ENCODE results near the gene SELENON. TPM values are rescaled to one million over a fixed set of nuclear protein-coding genes. Genes with fewer than 3 reads are reported as not detected.

SELENON gene
- total RNA-seq, 6 experiments from 2014 or later, result 11.9 to 21.8 (median 17.8) TPM

DNA sequence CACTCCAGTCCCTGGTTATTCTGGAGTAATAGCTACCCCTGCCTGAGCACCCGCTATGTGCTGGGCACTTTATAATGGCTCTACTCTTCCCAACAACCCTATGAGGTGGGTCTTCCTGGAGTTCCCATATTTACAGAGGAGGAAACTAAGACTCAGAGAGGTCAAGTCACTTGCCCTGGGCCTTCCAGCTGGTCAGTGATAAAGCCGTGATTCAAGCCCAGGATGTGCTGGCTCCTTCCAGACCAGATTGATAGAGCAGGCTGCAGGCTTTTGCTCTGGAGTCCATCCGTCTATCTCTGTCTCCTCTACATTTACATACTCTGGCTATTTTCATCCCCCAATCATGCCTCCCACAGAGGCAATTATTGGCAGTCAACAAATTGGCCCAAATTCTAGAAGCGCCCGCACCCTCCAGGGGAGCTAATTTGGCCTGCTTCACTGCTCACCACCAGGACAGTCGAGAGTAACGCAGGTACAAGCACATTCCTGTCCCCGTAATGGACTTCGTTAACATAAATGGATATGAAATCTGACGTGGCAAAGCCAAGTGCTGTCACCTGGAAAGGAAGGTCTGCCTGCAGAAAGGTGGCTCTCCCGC, 39.8 kb upstream of the SELENON start:
- Histone ChIP-seq H3K36me3 (peaks cover 0 to 4% (median 0%) of the 10 kb centered on the region in 4 donors), H3K27ac (no peak overlapping the region), H3K4me3 (no peak overlapping the region), H3K27me3 (no peaks in the 10 kb centered on the region), H3K9me3 (no peaks in the 10 kb centered on the region), H3K4me1 (no peaks in the 10 kb centered on the region)
- DNase-seq (no peak), ATAC-seq (peak; percentile 48 to 68 (median 61))
- intact Hi-C loops (cut with DNase I), result no loop called here
- WGBS (ENCODE audit: insufficient coverage, low coverage, low lambda C conversion rate, missing lambda C conversion rate), result 89% methylated on average over 7 of the region's 11 CpGs
- TF ChIP-seq CTCF (IDR thresholded peaks at IDR 0.05), result no peak
- no peak for TF ChIP-seq POLR2A (IDR thresholded peaks at IDR 0.05)

DNA sequence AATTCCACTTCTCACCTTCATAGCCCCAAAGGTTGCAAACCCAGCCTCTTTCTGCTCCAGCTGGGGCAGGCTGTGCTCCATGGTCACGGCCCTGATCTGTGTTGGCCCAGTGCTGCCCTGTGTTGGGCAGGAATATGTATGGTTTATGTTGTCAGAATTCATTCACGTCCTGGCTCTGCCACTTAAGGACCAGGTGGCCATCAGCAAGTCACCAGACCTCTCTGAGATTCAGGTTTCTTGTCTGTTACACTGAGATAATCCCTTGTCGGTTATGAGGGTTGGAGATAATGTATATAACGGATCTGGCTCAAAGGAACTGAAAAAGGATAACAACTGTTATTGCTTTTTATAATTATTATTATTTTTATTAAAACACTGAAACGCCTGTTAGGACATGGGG, 39.1 kb upstream of the SELENON start:
- H3K27ac ChIP-seq, result no peak overlapping the region
- TF ChIP-seq POLR2A (IDR thresholded peaks at IDR 0.05) (no peak), CTCF (IDR thresholded peaks at IDR 0.05) (no peak)
- ATAC-seq (no peak), DNase-seq (no peak)
- WGBS (ENCODE audit: insufficient coverage, low coverage, low lambda C conversion rate, missing lambda C conversion rate), result 57% methylated on average over 4 of the region's 5 CpGs
- no peak overlapping the region for H3K4me3 ChIP-seq
- no peaks in the 10 kb centered on the region for H3K36me3 ChIP-seq
- intact Hi-C loops (cut with DNase I), result no loop called here
- H3K9me3 ChIP-seq, result no peaks in the 10 kb centered on the region
- no peaks in the 10 kb centered on the region for H3K27me3 ChIP-seq
- no peaks in the 10 kb centered on the region for H3K4me1 ChIP-seq

GRCh38 chr1:25763493-25763892, 36.5 kb upstream of the SELENON start:
- no peaks in the 10 kb centered on the region for H3K36me3 ChIP-seq
- no peaks in the 10 kb centered on the region for H3K27me3 ChIP-seq
- no peak for ATAC-seq
- intact Hi-C loops (cut with DNase I), result no loop called here
- TF ChIP-seq POLR2A (IDR thresholded peaks at IDR 0.05) (no peak), CTCF (IDR thresholded peaks at IDR 0.05) (no peak)
- H3K4me1 ChIP-seq, result peaks cover 0 to 9% (median 3%) of the 10 kb centered on the region in 4 donors
- 95% methylated on average over 5 of the region's 10 CpGs for WGBS (ENCODE audit: insufficient coverage, low coverage, low lambda C conversion rate, missing lambda C conversion rate)
- no peak overlapping the region for H3K4me3 ChIP-seq
- H3K9me3 ChIP-seq, result no peaks in the 10 kb centered on the region
- no peak overlapping the region for H3K27ac ChIP-seq
- DNase-seq, result no peak

- peaks cover 0 to 9% (median 3%) of the 10 kb centered on the region in 4 donors for H3K4me1 ChIP-seq
- intact Hi-C loops (cut with DNase I), result no loop called here
- H3K27me3 ChIP-seq, result no peaks in the 10 kb centered on the region
- TF ChIP-seq CTCF (IDR thresholded peaks at IDR 0.05) (no peak), POLR2A (IDR thresholded peaks at IDR 0.05) (no peak)
- no peak overlapping the region for H3K27ac ChIP-seq
- WGBS (ENCODE audit: insufficient coverage, low coverage, low lambda C conversion rate, missing lambda C conversion rate), result 46% methylated on average over 5 of the region's 8 CpGs
- DNase-seq (no peak), ATAC-seq (no peak)
- no peaks in the 10 kb centered on the region for H3K36me3 ChIP-seq
- H3K9me3 ChIP-seq, result no peaks in the 10 kb centered on the region
- no peak overlapping the region for H3K4me3 ChIP-seq
These were observed 34.7 kb upstream of the SELENON start for GRCh38 chr1:25765136-25765922.
